Naive thymus-derived CD8-positive, alpha-beta T cell (primary cell): ENCODE data around the gene OR2T8. TPM values are rescaled to one million over a fixed set of nuclear protein-coding genes. Genes with fewer than 3 reads are reported as not detected.

Experiments
- ATAC-seq, 2 donors: fragments of 150-1000 bp; cut with Tn5 transposase in 1 of 2; sonication (Bioruptor Pico), chemical (Tn5 transposase) in 1 of 2; 1 replicate in 1 of 2; 2 replicates in 1 of 2; pipeline ENCODE4 v1.10.0; 2021; ENCODE audit warnings: mild to moderate bottlenecking in 2 of 2, moderate library complexity in 2 of 2
- POLR2A ChIA-PET: fragments of 350-600 bp; sonication (Branson Sonifier 250); formaldehyde crosslinking; loops from one replicate; lab custom pipeline; 2021; ENCODE audit warnings: antibody characterized with exemption; lab: Charles Lee
- DNase-seq, 10 donors: peaks; one replicate each; pipeline versions ENCODE4 v3.0.0 to v3.0.0-alpha.2; 2020 to 2022
- H3K27ac Mint-ChIP-seq, 10 donors: one replicate each; pipeline ENCODE4 v1.8.0; 2020 to 2022; ENCODE audit warnings: mild to moderate bottlenecking in 10 of 10, mixed read lengths in 10 of 10, moderate library complexity in 4 of 10, inconsistent platforms in 1 of 10
- H3K27me3 Mint-ChIP-seq, 5 donors: one replicate each; pipeline ENCODE4 v1.8.0; 2021 to 2022; ENCODE audit warnings: mixed read lengths in 5 of 5
- H3K36me3 Mint-ChIP-seq, 3 donors: one replicate each; pipeline ENCODE4 v1.8.0; 2020 to 2022; ENCODE audit warnings: mixed read lengths in 3 of 3, mild to moderate bottlenecking in 2 of 3, inconsistent platforms in 1 of 3
- H3K4me1 Mint-ChIP-seq, 4 donors: one replicate each; pipeline ENCODE4 v1.8.0; 2021 to 2022; ENCODE audit warnings: mixed read lengths in 4 of 4
- H3K4me3 Mint-ChIP-seq, 10 donors: one replicate each; pipeline ENCODE4 v1.8.0; 2020 to 2022; ENCODE audit warnings: mild to moderate bottlenecking in 10 of 10, mixed read lengths in 10 of 10, moderate library complexity in 6 of 10, inconsistent platforms in 1 of 10
- H3K9me3 Mint-ChIP-seq, 9 donors: one replicate each; pipeline ENCODE4 v1.8.0; 2020 to 2022; ENCODE audit warnings: mixed read lengths in 9 of 9, mild to moderate bottlenecking in 3 of 9, inconsistent platforms in 1 of 9, moderate library complexity in 1 of 9
- polyA plus RNA-seq, 3 donors: library from polyadenylated mRNA; unstranded; fragments of 300-500 nt; fragmentation: Illumina TruSeq; gene quantifications; one replicate each; pipeline ENCODE4 v1.2.3, GENCODE V29; 2021
- total RNA-seq, 8 experiments: library from RNA in 2 of 8; stranded (reverse) in 2 of 8; gene quantifications; one replicate each; pipeline ENCODE4 v1.2.3 and lab custom pipeline; 2021 to 2026

OR2T8 gene
- total and polyA plus RNA-seq, 5 experiments from 2014 or later, result not detected

GRCh38 chr1:247966532-247967204 lies 46.6 kb downstream of the OR2T8 start:
- POLR2A ChIA-PET, result no interaction called here
- Mint-ChIP-seq H3K4me3 (no peak overlapping the region), H3K27ac (no peak overlapping the region), H3K27me3 (peaks cover 0 to 4% (median 0%) of the 10 kb centered on the region in 5 donors), H3K36me3 (peaks cover 11 to 45% (median 15%) of the 10 kb centered on the region in 3 donors), H3K4me1 (peaks cover 0 to 10% (median 4%) of the 10 kb centered on the region in 4 donors), H3K9me3 (peaks cover 0 to 14% (median 6%) of the 10 kb centered on the region in 9 donors)
- ATAC-seq, result no peak
- no peak for DNase-seq

Other genes starting within 250 kb of the OR2T8 start
- gene OR13G1, start 240.5 kb upstream of the OR2T8 start, total RNA-seq, result not detected
- gene OR13G1, start 240.5 kb upstream of the OR2T8 start, polyA plus RNA-seq, result not detected
- not detected for gene OR6F1, start 203.6 kb upstream of the OR2T8 start, total RNA-seq
- gene OR6F1, start 203.6 kb upstream of the OR2T8 start, polyA plus RNA-seq, result not detected
- not detected for gene OR14K1, start 181.6 kb upstream of the OR2T8 start, total RNA-seq
- gene OR14K1, start 181.6 kb upstream of the OR2T8 start, polyA plus RNA-seq, result not detected
- not detected for gene OR14A2, start 172.1 kb upstream of the OR2T8 start, total RNA-seq
- gene OR14A2, start 172.1 kb upstream of the OR2T8 start, polyA plus RNA-seq, result not detected
- gene OR1C1, start 159.7 kb upstream of the OR2T8 start, total RNA-seq, result not detected
- gene OR1C1, start 159.7 kb upstream of the OR2T8 start, polyA plus RNA-seq, result not detected
- gene OR14A16, start 96.1 kb upstream of the OR2T8 start, total RNA-seq, result not detected
- gene OR14A16, start 96.1 kb upstream of the OR2T8 start, polyA plus RNA-seq, result not detected
- gene OR11L1, start 78.4 kb upstream of the OR2T8 start, total RNA-seq, result not detected
- not detected for gene OR11L1, start 78.4 kb upstream of the OR2T8 start, polyA plus RNA-seq
- gene TRIM58, start 63.1 kb upstream of the OR2T8 start, total RNA-seq, result under 1 TPM; 0.14 to 0.36 TPM
- under 1 TPM in 2 of 3 donors, not detected in 1; 0.12 to 0.16 TPM for gene TRIM58, start 63.1 kb upstream of the OR2T8 start, polyA plus RNA-seq
- not detected for gene OR2W3, start 24.7 kb upstream of the OR2T8 start, total RNA-seq
- not detected for gene OR2W3, start 24.7 kb upstream of the OR2T8 start, polyA plus RNA-seq
- gene OR2AJ1, start 4.6 kb downstream of the OR2T8 start, total RNA-seq, result not detected
- not detected for gene OR2AJ1, start 4.6 kb downstream of the OR2T8 start, polyA plus RNA-seq
- under 1 TPM in 1 of 2 experiments, not detected in 1; 0.49 TPM for gene OR2L8, start 28.6 kb downstream of the OR2T8 start, total RNA-seq
- gene OR2L8, start 28.6 kb downstream of the OR2T8 start, polyA plus RNA-seq, result under 1 TPM in 1 of 3 donors, not detected in 2; 0.43 TPM
- not detected for gene OR2AK2, start 45.0 kb downstream of the OR2T8 start, total RNA-seq
- gene OR2AK2, start 45.0 kb downstream of the OR2T8 start, polyA plus RNA-seq, result not detected
- under 1 TPM; 0.19 to 0.23 TPM for gene OR2L5, start 93.4 kb downstream of the OR2T8 start, total RNA-seq
- not detected for gene OR2L5, start 93.4 kb downstream of the OR2T8 start, polyA plus RNA-seq
- under 1 TPM; 0.30 to 0.42 TPM for gene OR2L2, start 109.8 kb downstream of the OR2T8 start, total RNA-seq
- under 1 TPM in 1 of 3 donors, not detected in 2; 0.62 TPM for gene OR2L2, start 109.8 kb downstream of the OR2T8 start, polyA plus RNA-seq
- under 1 TPM in 1 of 2 experiments, not detected in 1; 0.27 TPM for gene OR2L3, start 126.6 kb downstream of the OR2T8 start, total RNA-seq
- gene OR2L3, start 126.6 kb downstream of the OR2T8 start, polyA plus RNA-seq, result not detected
- not detected for gene OR2L13, start 174.9 kb downstream of the OR2T8 start, total RNA-seq
- gene OR2L13, start 174.9 kb downstream of the OR2T8 start, polyA plus RNA-seq, result under 1 TPM in 1 of 3 donors, not detected in 2; 0.32 TPM
- gene OR2M5, start 224.9 kb downstream of the OR2T8 start, total RNA-seq, result not detected
- gene OR2M5, start 224.9 kb downstream of the OR2T8 start, polyA plus RNA-seq, result not detected